ENCODE data around the gene ERP44. TPM values are rescaled to one million over a fixed set of nuclear protein-coding genes. Genes with fewer than 3 reads are reported as not detected.

ERP44 gene
- total RNA-seq, 1 experiment from 2014 or later, result 9.4 TPM

GRCh38 chr9:99955606-99956005 is 143.2 kb downstream of the ERP44 start:
- BruUV-seq (replicated peaks), result no TSS peak
- H3K4me3 ChIP-seq (replicated peaks in 1 of 2; ENCODE audit: low read depth in 1 of 2, low read length in 2 of 2), result no peak overlapping the region
- ChIA-PET CTCF (no interaction called here), POLR2A (no interaction called here), RAD21 (ENCODE audit: low non-redundant PET in 1 of 2, low total read pairs in 2 of 2, uncharacterized antibody in 2 of 2, unreplicated experiment in 2 of 2) (no interaction called here)
- no peaks in the 10 kb centered on the region for H3K79me2 ChIP-seq (ENCODE audit: insufficient read depth, low read length)
- H3K9me2 ChIP-seq (ENCODE audit: insufficient read depth), result no peaks in the 10 kb centered on the region
- intact Hi-C loops (cut with micrococcal nuclease), result no loop called here
- no peak overlapping the region for H2AFZ ChIP-seq (ENCODE audit: low read depth, low read length, poor library complexity, severe bottlenecking)
- no peaks in the 10 kb centered on the region for H3K4me1 ChIP-seq (ENCODE audit: control insufficient read depth in 1 of 2, insufficient read depth in 2 of 2, low read length in 2 of 2)
- no peaks in the 10 kb centered on the region for H4K20me1 ChIP-seq (ENCODE audit: insufficient read depth)
- H3K27ac ChIP-seq (ENCODE audit: low read depth, low read length), result no peak overlapping the region
- no peaks in the 10 kb centered on the region for H3K27me3 ChIP-seq (ENCODE audit: insufficient read depth, low read length)
- H3K36me3 ChIP-seq (ENCODE audit: control insufficient read depth in 1 of 2, insufficient read depth in 2 of 2, low read length in 2 of 2), result no peaks in the 10 kb centered on the region
- ATAC-seq, result no peak
- no peak for DNase-seq (ENCODE audit: low read depth, low spot score)
- TF ChIP-seq, protein P1, sequence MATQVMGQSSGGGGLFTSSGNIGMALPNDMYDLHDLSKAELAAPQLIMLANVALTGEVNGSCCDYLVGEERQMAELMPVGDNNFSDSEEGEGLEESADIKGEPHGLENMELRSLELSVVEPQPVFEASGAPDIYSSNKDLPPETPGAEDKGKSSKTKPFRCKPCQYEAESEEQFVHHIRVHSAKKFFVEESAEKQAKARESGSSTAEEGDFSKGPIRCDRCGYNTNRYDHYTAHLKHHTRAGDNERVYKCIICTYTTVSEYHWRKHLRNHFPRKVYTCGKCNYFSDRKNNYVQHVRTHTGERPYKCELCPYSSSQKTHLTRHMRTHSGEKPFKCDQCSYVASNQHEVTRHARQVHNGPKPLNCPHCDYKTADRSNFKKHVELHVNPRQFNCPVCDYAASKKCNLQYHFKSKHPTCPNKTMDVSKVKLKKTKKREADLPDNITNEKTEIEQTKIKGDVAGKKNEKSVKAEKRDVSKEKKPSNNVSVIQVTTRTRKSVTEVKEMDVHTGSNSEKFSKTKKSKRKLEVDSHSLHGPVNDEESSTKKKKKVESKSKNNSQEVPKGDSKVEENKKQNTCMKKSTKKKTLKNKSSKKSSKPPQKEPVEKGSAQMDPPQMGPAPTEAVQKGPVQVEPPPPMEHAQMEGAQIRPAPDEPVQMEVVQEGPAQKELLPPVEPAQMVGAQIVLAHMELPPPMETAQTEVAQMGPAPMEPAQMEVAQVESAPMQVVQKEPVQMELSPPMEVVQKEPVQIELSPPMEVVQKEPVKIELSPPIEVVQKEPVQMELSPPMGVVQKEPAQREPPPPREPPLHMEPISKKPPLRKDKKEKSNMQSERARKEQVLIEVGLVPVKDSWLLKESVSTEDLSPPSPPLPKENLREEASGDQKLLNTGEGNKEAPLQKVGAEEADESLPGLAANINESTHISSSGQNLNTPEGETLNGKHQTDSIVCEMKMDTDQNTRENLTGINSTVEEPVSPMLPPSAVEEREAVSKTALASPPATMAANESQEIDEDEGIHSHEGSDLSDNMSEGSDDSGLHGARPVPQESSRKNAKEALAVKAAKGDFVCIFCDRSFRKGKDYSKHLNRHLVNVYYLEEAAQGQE (IDR thresholded peaks at IDR 0.05; ENCODE audit: low read depth), result no peak
- no peak for TF ChIP-seq CEBPB (IDR thresholded peaks at IDR 0.05; ENCODE audit: low read depth)
- TF ChIP-seq YY1 (IDR thresholded peaks at IDR 0.05; ENCODE audit: extremely low read depth, insufficient replicate concordance, low read depth, low read length), result no peak
- no peak for TF ChIP-seq EZH2phosphoT487 (IDR thresholded peaks at IDR 0.05; ENCODE audit: borderline replicate concordance)
- TF ChIP-seq EGR1 (IDR thresholded peaks at IDR 0.05; ENCODE audit: low read depth), result no peak
- no peak for TF ChIP-seq SP1 (IDR thresholded peaks at IDR 0.05; ENCODE audit: low read depth)
- TF ChIP-seq SRF (IDR thresholded peaks at IDR 0.05; ENCODE audit: low read depth), result no peak
- no peak for TF ChIP-seq CBX3 (IDR thresholded peaks at IDR 0.05; ENCODE audit: low read depth)
- H3K9ac ChIP-seq (ENCODE audit: low read length), result no peak overlapping the region
- no peaks in the 10 kb centered on the region for H3K9me3 ChIP-seq (ENCODE audit: control insufficient read depth in 1 of 2, insufficient read depth in 1 of 2, low read depth in 1 of 2, low read length in 2 of 2)
- no peak overlapping the region for H3K4me2 ChIP-seq (ENCODE audit: low read length)

DNA sequence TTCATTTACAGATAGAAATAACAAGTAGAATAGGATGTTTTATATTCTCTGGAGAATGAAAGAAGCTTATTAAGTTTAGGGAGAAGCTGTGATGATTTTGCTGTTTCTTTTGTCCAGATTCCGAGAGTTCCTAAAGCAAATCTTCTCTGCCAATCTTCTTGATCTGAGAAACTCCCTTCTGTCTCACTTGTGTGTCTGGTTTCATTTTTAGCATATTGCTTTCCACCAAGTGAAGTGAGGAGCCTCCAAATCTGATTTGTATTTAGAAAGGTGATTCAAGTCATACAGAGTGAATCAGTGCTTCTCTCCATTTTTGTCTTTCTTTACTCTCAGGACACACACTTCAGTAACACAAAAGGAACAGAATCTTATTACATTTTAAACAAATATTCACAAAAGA is 144.0 kb downstream of the ERP44 start:
- Histone ChIP-seq H3K27me3 (ENCODE audit: insufficient read depth, low read length) (no peaks in the 10 kb centered on the region), H3K79me2 (ENCODE audit: insufficient read depth, low read length) (no peaks in the 10 kb centered on the region), H3K27ac (ENCODE audit: low read depth, low read length) (no peak overlapping the region), H3K36me3 (ENCODE audit: control insufficient read depth in 1 of 2, insufficient read depth in 2 of 2, low read length in 2 of 2) (no peaks in the 10 kb centered on the region), H3K4me2 (ENCODE audit: low read length) (no peak overlapping the region), H4K20me1 (ENCODE audit: insufficient read depth) (no peaks in the 10 kb centered on the region), H3K4me3 (replicated peaks in 1 of 2; ENCODE audit: low read depth in 1 of 2, low read length in 2 of 2) (no peak overlapping the region), H3K9me2 (ENCODE audit: insufficient read depth) (no peaks in the 10 kb centered on the region), H3K4me1 (ENCODE audit: control insufficient read depth in 1 of 2, insufficient read depth in 2 of 2, low read length in 2 of 2) (no peaks in the 10 kb centered on the region), H2AFZ (ENCODE audit: low read depth, low read length, poor library complexity, severe bottlenecking) (no peak overlapping the region), H3K9me3 (ENCODE audit: control insufficient read depth in 1 of 2, insufficient read depth in 1 of 2, low read depth in 1 of 2, low read length in 2 of 2) (no peaks in the 10 kb centered on the region), H3K9ac (ENCODE audit: low read length) (no peak overlapping the region)
- no peak for DNase-seq (ENCODE audit: low read depth, low spot score)
- POLR2A ChIA-PET, result no interaction called here
- ATAC-seq, result no peak
- intact Hi-C loops (cut with micrococcal nuclease), result no loop called here
- RAD21 ChIA-PET (ENCODE audit: low non-redundant PET in 1 of 2, low total read pairs in 2 of 2, uncharacterized antibody in 2 of 2, unreplicated experiment in 2 of 2), result no interaction called here
- BruUV-seq (replicated peaks), result no TSS peak
- CTCF ChIA-PET, result no interaction called here
- TF ChIP-seq CBX3 (IDR thresholded peaks at IDR 0.05; ENCODE audit: low read depth), result no peak
- TF ChIP-seq EZH2 (IDR thresholded peaks at IDR 0.05), result no peak
- no peak for TF ChIP-seq ZFX (IDR thresholded peaks at IDR 0.05)
- no peak for TF ChIP-seq SRF (IDR thresholded peaks at IDR 0.05; ENCODE audit: low read depth)
- TF ChIP-seq POLR2AphosphoS5 (IDR thresholded peaks at IDR 0.05; ENCODE audit: low read depth, low read length), result no peak
- TF ChIP-seq CEBPB (IDR thresholded peaks at IDR 0.05; ENCODE audit: low read depth), result no peak
- TF ChIP-seq, protein P2, sequence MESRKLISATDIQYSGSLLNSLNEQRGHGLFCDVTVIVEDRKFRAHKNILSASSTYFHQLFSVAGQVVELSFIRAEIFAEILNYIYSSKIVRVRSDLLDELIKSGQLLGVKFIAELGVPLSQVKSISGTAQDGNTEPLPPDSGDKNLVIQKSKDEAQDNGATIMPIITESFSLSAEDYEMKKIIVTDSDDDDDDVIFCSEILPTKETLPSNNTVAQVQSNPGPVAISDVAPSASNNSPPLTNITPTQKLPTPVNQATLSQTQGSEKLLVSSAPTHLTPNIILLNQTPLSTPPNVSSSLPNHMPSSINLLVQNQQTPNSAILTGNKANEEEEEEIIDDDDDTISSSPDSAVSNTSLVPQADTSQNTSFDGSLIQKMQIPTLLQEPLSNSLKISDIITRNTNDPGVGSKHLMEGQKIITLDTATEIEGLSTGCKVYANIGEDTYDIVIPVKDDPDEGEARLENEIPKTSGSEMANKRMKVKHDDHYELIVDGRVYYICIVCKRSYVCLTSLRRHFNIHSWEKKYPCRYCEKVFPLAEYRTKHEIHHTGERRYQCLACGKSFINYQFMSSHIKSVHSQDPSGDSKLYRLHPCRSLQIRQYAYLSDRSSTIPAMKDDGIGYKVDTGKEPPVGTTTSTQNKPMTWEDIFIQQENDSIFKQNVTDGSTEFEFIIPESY (IDR thresholded peaks at IDR 0.05; ENCODE audit: extremely low read depth, insufficient replicate concordance, low read length), result no peak
- TF ChIP-seq POLR2A (IDR thresholded peaks at IDR 0.05; ENCODE audit: borderline replicate concordance, extremely low read depth, insufficient read depth, insufficient read length), result no peak
- TF ChIP-seq ZNF274 (IDR thresholded peaks at IDR 0.05; ENCODE audit: low read depth, low read length), result no peak
- TF ChIP-seq, protein P3, sequence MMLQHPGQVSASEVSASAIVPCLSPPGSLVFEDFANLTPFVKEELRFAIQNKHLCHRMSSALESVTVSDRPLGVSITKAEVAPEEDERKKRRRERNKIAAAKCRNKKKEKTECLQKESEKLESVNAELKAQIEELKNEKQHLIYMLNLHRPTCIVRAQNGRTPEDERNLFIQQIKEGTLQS (IDR thresholded peaks at IDR 0.05), result no peak
- no peak for TF ChIP-seq YY1 (IDR thresholded peaks at IDR 0.05; ENCODE audit: extremely low read depth, insufficient replicate concordance, low read depth, low read length)
- TF ChIP-seq RAD21 (IDR thresholded peaks at IDR 0.05; ENCODE audit: low read depth), result no peak
- no peak for TF ChIP-seq JUND (IDR thresholded peaks at IDR 0.05)

Measured in HCT116 (cell line).